GM20431 (cell line): ENCODE measurements around the gene TGM6.
"Not testable (repeated sequence)": the region's sequence is repeated elsewhere in the genome, so short reads cannot be mapped to it uniquely, and the experiment has no call there.

Experiments
- in situ Hi-C: fragments of 300-500 bp; cut with MseI, MboI; formaldehyde crosslinking; loops from one replicate; pipeline ENCODE4 v1.15.0; 2020; ENCODE audit warnings: low sequenced_read_pairs; ENCODE audit not compliant: unreplicated experiment

The TGM6 gene

DNA sequence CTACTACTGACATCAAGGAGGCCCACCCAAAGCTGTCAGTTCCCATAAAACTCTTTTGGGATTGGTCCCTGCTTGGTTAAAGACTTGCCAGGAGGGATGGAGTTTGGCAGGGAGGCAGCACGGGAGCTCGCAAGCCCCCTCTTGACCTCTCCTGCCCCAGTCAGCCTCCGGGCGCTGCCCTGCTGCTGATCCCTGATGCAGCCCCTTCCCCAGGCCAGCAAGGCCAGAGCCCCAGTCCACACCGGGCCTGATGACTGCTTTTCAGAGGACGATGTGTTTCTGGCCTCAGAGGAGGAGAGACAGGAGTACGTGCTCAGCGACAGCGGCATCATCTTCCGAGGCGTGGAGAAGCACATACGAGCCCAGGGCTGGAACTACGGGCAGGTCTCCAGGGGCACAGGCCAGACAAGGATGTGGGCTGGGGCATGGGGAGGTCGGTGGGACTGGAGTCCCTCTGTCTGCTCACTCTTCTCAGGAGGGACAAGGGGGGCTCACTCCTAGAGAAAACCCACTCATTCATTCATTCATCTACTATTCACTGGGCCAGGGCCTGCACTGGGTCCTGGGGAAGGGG is 15.6 kb downstream of the TGM6 start:
- in situ Hi-C loops, result no loop called here

DNA sequence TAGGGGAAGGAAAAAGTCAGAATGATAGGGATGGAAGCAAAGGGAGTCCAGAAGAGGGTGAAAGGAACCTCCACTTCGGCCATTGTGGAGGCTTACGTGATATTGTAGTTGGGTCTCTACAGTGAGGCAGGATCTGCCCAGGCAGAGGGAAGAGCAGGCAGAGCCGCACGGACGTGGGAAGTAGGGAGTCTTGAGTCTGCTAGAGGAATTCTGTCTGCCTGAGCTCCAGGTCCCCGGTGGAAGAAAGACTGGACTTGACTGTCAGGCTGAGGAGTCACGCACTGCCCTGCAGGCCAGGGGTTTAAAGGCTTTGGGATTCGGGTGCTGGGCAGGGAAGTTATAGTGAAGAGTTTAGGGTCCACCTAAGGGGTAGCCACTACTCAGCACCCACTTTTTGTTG is 16.4 kb downstream of the TGM6 start:
- in situ Hi-C loops, result no loop called here

DNA sequence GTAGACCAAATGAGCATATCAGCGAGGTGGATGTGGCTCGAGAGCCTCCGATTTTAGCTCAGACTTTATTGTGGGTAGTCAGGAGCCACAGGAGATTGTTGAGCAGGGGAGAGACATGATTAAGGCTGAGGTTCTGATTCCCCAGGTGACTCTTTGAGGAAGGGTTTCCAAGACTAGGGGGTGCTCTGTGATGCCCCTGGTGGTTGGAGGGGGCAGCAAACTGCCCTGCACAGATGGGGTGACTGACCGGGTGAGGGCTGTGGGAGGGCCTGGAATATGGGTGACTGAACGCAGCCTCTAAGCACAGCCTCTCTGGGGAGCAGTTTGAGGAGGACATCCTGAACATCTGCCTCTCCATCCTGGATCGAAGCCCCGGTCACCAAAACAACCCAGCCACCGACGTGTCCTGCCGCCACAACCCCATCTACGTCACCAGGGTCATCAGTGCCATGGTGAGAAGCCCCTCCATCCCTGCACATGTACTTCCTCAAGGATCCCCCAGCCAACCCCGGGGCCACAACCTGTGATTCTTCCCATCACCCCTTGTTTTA is 17.0 kb downstream of the TGM6 start:
- in situ Hi-C loops, result no loop called here

DNA sequence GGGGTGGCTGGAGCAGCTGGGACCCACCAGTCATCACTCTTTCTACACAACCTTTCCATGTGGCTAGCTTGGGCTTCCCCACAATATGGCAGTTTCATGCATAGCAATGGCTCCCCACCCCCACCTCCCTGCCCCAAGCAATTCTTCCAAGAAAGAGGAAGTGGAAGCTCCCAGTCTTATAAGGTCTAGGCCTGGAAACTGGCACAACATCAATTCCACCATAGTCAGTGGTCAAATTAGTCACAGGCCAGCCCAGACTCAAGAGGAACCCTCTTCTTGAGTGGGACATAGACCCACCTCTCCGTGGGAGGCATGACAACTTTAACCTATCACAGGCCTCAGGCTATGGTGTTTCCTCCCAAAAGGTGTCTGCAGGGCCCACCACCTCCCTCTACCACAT is 17.7 kb downstream of the TGM6 start:
- in situ Hi-C loops, result no loop called here

DNA sequence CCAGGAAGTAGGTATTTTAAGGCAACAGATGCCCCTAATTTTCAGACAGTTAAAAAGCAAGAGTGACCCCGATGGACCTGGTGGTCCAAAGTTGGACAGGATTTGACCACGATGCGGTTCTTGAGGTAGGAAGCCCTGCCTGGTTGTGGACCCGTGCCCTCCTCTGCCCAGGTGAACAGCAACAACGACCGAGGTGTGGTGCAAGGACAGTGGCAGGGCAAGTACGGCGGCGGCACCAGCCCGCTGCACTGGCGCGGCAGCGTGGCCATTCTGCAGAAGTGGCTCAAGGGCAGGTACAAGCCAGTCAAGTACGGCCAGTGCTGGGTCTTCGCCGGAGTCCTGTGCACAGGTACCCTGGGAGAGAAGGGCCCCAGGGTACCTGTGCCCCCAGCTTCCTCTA is 18.7 kb downstream of the TGM6 start:
- in situ Hi-C loops, result no loop called here

GRCh38 chr20:2400290-2400689 is 19.6 kb downstream of the TGM6 start:
- in situ Hi-C loops, result no loop called here

- in situ Hi-C loops, result no loop called here
Measured at GRCh38 chr20:2401527-2401926, 20.8 kb downstream of the TGM6 start.

DNA sequence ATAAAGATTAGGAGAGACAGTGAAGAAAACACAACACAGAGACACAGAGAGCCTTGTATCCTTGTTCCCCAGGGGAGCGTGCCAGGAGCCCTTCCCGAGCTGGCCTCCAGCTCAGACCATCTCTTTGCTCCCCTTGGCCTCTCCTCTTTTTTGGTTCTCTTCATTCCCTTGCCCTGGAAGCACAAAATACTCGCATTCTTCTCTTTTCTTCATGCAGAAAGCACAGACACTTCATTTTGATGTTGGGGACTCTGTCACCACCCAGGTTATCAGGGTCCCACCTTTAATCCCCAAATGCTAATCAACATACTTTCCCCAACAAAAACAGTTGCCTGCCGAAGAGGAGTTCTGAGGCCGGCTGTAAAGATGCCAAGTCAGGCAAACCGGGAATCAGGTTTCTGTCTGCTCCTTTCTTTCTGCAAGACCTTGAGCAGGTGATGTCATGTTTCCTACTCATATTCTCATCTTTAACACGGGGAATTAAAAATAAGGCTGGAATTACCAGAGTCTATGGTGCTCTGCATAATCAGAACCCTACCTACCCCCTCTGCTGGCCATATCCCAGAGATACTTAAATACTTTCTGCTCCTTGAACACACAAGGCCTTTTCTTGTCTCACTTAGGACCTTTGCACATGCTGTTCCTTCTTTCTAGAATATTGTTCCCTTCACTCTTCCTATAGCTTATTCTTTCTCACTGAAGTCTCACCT is 21.7 kb downstream of the TGM6 start:
- in situ Hi-C loops, result no loop called here

DNA sequence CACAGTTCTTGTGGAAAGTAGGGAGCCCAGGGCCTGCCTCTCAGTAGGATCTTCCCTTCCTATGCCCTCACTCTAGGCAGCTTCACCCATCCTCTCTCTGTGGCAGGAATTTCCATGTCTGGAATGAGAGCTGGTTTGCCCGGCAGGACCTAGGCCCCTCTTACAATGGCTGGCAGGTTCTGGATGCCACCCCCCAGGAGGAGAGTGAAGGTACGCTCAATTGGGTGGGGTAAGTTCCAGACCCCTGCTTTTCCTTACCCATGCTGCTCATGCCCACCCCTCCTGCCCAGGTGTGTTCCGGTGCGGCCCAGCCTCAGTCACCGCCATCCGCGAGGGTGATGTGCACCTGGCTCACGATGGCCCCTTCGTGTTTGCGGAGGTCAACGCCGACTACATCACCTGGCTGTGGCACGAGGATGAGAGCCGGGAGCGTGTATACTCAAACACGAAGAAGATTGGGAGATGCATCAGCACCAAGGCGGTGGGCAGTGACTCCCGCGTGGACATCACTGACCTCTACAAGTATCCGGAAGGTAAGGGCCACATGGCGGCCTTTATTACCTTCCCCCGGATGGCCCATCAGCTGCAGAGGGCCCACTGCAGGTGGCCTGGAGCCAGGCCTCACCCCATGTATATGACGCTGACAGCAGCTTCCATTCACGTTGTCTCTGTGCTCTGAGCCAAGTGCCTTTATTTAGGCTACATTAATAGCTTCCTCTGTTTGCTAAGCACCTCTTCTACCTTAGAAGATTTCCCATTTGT is 22.8 kb downstream of the TGM6 start:
- in situ Hi-C loops, result no loop called here

DNA sequence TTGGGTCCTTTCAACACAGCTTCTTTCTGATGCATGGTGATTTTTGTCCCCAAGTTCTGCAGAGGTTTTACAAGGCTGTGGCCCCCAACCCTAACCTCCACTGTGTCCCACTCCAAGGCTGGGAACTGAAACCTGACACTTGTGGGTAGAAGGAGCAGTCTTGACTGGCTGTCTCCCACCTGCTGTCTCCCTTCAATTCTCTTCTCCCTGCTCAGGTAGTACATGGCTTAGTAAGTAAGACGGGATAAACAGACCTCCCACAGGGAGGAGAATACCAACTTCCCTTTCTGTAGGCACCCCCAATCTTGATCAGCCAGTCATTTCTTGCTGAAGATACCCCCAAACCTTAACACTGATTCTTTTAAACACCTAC is 25.0 kb downstream of the TGM6 start:
- in situ Hi-C loops, result no loop called here

- in situ Hi-C loops, result not testable (repeated sequence)
Measured at GRCh38 chr20:2407355-2407754, 26.7 kb downstream of the TGM6 start.

DNA sequence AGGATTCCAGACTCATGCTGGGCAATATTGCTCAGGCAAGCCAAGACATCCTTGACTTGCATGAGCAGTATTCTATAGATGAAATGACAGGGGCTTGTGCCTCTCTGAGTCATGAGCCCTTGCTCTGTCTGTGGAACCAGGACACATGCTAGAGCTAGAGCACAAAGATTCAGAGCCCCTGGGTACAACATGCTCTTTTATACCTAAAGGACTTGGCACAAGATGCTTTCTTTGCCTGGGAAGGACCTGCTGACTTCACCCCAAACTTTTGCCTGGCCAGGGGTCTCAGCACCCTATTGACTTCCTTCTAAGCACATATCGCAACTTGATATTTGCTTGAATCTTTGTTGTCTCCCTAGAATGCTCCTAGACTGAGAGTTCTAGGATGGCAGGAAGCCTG is 27.4 kb downstream of the TGM6 start:
- in situ Hi-C loops, result no loop called here

GRCh38 chr20:2416541-2417212 is 36.0 kb downstream of the TGM6 start:
- in situ Hi-C loops, result no loop called here

GRCh38 chr20:2417213-2417541 is 36.5 kb downstream of the TGM6 start:
- in situ Hi-C loops, result no loop called here

DNA sequence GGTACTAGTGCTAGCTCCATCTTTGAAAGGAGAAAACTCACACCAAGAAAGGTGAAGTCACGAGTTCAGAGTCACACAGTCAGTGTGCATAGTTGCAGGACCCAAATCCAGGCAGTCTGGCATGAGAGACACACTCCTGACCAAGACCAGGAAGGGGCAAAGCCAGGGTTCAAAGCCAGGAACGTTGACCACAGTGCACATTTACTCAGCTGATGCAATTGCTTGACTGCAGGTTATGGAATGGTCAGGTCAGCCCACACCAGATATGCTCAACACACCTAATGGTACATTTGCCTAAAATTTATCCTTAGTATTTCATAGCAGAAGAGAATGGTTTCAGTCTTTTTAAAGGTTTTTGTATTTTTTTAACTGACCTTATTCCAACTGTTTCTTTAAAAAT is 37.7 kb downstream of the TGM6 start:
- in situ Hi-C loops, result no loop called here

GRCh38 chr20:2420510-2420909 is 39.8 kb downstream of the TGM6 start:
- in situ Hi-C loops, result no loop called here

- in situ Hi-C loops, result no loop called here
Measured at GRCh38 chr20:2421247-2421646, 40.5 kb downstream of the TGM6 start.

- in situ Hi-C loops, result no loop called here
Measured at GRCh38 chr20:2429051-2429450, 48.4 kb downstream of the TGM6 start.

DNA sequence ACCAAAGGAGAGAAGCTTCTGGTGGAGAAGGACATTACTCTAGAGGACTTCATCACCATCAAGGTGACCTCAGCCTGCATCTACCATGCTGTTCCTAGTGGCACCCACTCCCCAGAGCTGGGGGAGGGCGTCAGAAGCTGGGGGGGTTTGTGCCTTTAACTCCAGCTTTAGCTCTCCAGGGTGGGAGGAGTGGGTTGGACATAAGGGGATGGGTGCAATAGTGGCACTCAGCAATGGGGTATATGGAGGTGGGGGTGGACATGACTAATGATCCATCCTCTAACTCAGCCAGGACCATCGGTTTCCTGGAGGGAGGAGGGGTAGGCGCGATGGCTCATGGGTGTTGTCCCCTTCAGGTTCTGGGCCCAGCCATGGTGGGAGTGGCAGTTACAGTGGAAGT is 49.8 kb downstream of the TGM6 start:
- in situ Hi-C loops, result no loop called here

- in situ Hi-C loops, result no loop called here
Measured at GRCh38 chr20:2431185-2431584, 50.5 kb downstream of the TGM6 start.

DNA sequence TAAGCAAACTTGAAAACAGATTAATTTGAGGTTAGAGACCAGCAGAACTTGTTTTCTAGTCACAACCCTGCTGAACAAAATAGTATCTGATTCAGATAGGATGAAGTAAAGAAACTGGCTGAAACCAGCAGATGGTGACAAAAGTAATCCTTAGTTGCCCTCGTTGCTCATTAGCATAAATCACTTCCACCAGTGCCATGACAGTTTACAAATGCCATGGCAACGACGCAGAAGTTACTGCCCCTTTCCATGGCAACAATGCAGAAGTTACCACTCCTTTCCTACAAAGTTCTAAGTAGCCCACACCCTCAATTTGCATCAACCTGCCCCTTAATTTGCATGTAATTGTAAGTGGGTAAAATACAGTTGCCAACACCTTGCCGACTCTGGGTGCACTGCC is 66.1 kb downstream of the TGM6 start:
- in situ Hi-C loops, result no loop called here
